Naive thymus-derived CD8-positive, alpha-beta T cell (primary cell): ENCODE data around the gene KCNC1. TPM values are rescaled to one million over a fixed set of nuclear protein-coding genes. Genes with fewer than 3 reads are reported as not detected.

Experiments
- ATAC-seq, 2 donors: fragments of 150-1000 bp; cut with Tn5 transposase in 1 of 2; sonication (Bioruptor Pico), chemical (Tn5 transposase) in 1 of 2; 1 replicate in 1 of 2; 2 replicates in 1 of 2; pipeline ENCODE4 v1.10.0; 2021; ENCODE audit warnings: mild to moderate bottlenecking in 2 of 2, moderate library complexity in 2 of 2
- POLR2A ChIA-PET: fragments of 350-600 bp; sonication (Branson Sonifier 250); formaldehyde crosslinking; loops from one replicate; lab custom pipeline; 2021; ENCODE audit warnings: antibody characterized with exemption; lab: Charles Lee
- DNase-seq, 10 donors: peaks; one replicate each; pipeline versions ENCODE4 v3.0.0 to v3.0.0-alpha.2; 2020 to 2022
- H3K27ac Mint-ChIP-seq, 10 donors: one replicate each; pipeline ENCODE4 v1.8.0; 2020 to 2022; ENCODE audit warnings: mild to moderate bottlenecking in 10 of 10, mixed read lengths in 10 of 10, moderate library complexity in 4 of 10, inconsistent platforms in 1 of 10
- H3K27me3 Mint-ChIP-seq, 5 donors: one replicate each; pipeline ENCODE4 v1.8.0; 2021 to 2022; ENCODE audit warnings: mixed read lengths in 5 of 5
- H3K36me3 Mint-ChIP-seq, 3 donors: one replicate each; pipeline ENCODE4 v1.8.0; 2020 to 2022; ENCODE audit warnings: mixed read lengths in 3 of 3, mild to moderate bottlenecking in 2 of 3, inconsistent platforms in 1 of 3
- H3K4me1 Mint-ChIP-seq, 4 donors: one replicate each; pipeline ENCODE4 v1.8.0; 2021 to 2022; ENCODE audit warnings: mixed read lengths in 4 of 4
- H3K4me3 Mint-ChIP-seq, 10 donors: one replicate each; pipeline ENCODE4 v1.8.0; 2020 to 2022; ENCODE audit warnings: mild to moderate bottlenecking in 10 of 10, mixed read lengths in 10 of 10, moderate library complexity in 6 of 10, inconsistent platforms in 1 of 10
- H3K9me3 Mint-ChIP-seq, 9 donors: one replicate each; pipeline ENCODE4 v1.8.0; 2020 to 2022; ENCODE audit warnings: mixed read lengths in 9 of 9, mild to moderate bottlenecking in 3 of 9, inconsistent platforms in 1 of 9, moderate library complexity in 1 of 9
- polyA plus RNA-seq, 3 donors: library from polyadenylated mRNA; unstranded; fragments of 300-500 nt; fragmentation: Illumina TruSeq; gene quantifications; one replicate each; pipeline ENCODE4 v1.2.3, GENCODE V29; 2021
- total RNA-seq, 8 experiments: library from RNA in 2 of 8; stranded (reverse) in 2 of 8; gene quantifications; one replicate each; pipeline ENCODE4 v1.2.3 and lab custom pipeline; 2021 to 2026

The KCNC1 gene
- total and polyA plus RNA-seq, 5 experiments from 2014 or later = 0.60 TPM; not detected in 4

- ATAC-seq (no peak), DNase-seq (peak in 1 of 10 donors; percentile 49)
- H3K4me1 Mint-ChIP-seq = no peaks in the 10 kb centered on the region
- H3K4me3 Mint-ChIP-seq = no peak overlapping the region
- POLR2A ChIA-PET = no interaction called here
- H3K9me3 Mint-ChIP-seq = peaks cover 0 to 2% (median 0%) of the 10 kb centered on the region in 9 donors
- H3K36me3 Mint-ChIP-seq = no peaks in the 10 kb centered on the region
- H3K27ac Mint-ChIP-seq = no peak overlapping the region
- H3K27me3 Mint-ChIP-seq = peaks cover 10 to 43% (median 38%) of the 10 kb centered on the region in 5 donors
Observed at GRCh38 chr11:17744151-17744940, 9.8 kb downstream of the KCNC1 start.

GRCh38 chr11:17745023-17745772 lies 10.6 kb downstream of the KCNC1 start:
- H3K4me3 Mint-ChIP-seq = no peak overlapping the region
- H3K27ac Mint-ChIP-seq = no peak overlapping the region
- DNase-seq = peak in 1 of 10 donors; percentile 52
- H3K9me3 Mint-ChIP-seq = peaks cover 0 to 2% (median 0%) of the 10 kb centered on the region in 9 donors
- no peak for ATAC-seq
- H3K36me3 Mint-ChIP-seq = no peaks in the 10 kb centered on the region
- H3K4me1 Mint-ChIP-seq = no peaks in the 10 kb centered on the region
- peaks cover 8 to 43% (median 38%) of the 10 kb centered on the region in 5 donors for H3K27me3 Mint-ChIP-seq
- POLR2A ChIA-PET = no interaction called here

- ATAC-seq = no peak
- DNase-seq = peak in 1 of 10 donors; percentile 30
- Mint-ChIP-seq H3K27ac (no peak overlapping the region), H3K4me3 (no peak overlapping the region), H3K27me3 (peaks cover 7 to 47% (median 37%) of the 10 kb centered on the region in 5 donors), H3K36me3 (no peaks in the 10 kb centered on the region), H3K4me1 (no peaks in the 10 kb centered on the region), H3K9me3 (peaks cover 0 to 2% (median 0%) of the 10 kb centered on the region in 9 donors)
- POLR2A ChIA-PET = no interaction called here
Observed at GRCh38 chr11:17746096-17746495, 11.5 kb downstream of the KCNC1 start.

- Mint-ChIP-seq H3K27ac (peak overlapping the region in 1 of 10 donors; percentile 15), H3K4me1 (no peaks in the 10 kb centered on the region), H3K36me3 (no peaks in the 10 kb centered on the region), H3K4me3 (no peak overlapping the region), H3K27me3 (peaks cover 0 to 44% (median 27%) of the 10 kb centered on the region in 5 donors), H3K9me3 (no peaks in the 10 kb centered on the region)
- POLR2A ChIA-PET = no interaction called here
- ATAC-seq = no peak
- DNase-seq = peak in 1 of 10 donors; percentile 38
Observed at GRCh38 chr11:17747131-17747955, 12.8 kb downstream of the KCNC1 start.

GRCh38 chr11:17748044-17748443 lies 13.5 kb downstream of the KCNC1 start:
- DNase-seq = peak in 1 of 10 donors; percentile 34
- no peak overlapping the region for H3K4me3 Mint-ChIP-seq
- H3K4me1 Mint-ChIP-seq = no peaks in the 10 kb centered on the region

GRCh38 chr11:17748761-17749721 lies 14.5 kb downstream of the KCNC1 start:
- Mint-ChIP-seq H3K36me3 (no peaks in the 10 kb centered on the region), H3K27me3 (peaks cover 0 to 47% (median 27%) of the 10 kb centered on the region in 5 donors), H3K27ac (no peak overlapping the region), H3K9me3 (no peaks in the 10 kb centered on the region), H3K4me1 (no peaks in the 10 kb centered on the region), H3K4me3 (no peak overlapping the region)
- DNase-seq = peak in 1 of 10 donors; percentile 57
- no peak for ATAC-seq
- POLR2A ChIA-PET = no interaction called here

More at GRCh38 chr11:17748044-17748443, 13.5 kb downstream of the KCNC1 start:
- Mint-ChIP-seq H3K9me3 (no peaks in the 10 kb centered on the region), H3K27ac (peak overlapping the region in 1 of 10 donors; percentile 15), H3K27me3 (peaks cover 0 to 44% (median 27%) of the 10 kb centered on the region in 5 donors), H3K36me3 (no peaks in the 10 kb centered on the region)
- POLR2A ChIA-PET = no interaction called here
- ATAC-seq = no peak

- H3K27ac Mint-ChIP-seq = no peak overlapping the region
- DNase-seq (peak in 1 of 10 donors; percentile 55), ATAC-seq (no peak)
- H3K4me1 Mint-ChIP-seq = peaks cover 0 to 2% (median 0%) of the 10 kb centered on the region in 4 donors
- no peaks in the 10 kb centered on the region for H3K9me3 Mint-ChIP-seq
- no peak overlapping the region for H3K4me3 Mint-ChIP-seq
- no peaks in the 10 kb centered on the region for H3K36me3 Mint-ChIP-seq
- POLR2A ChIA-PET = no interaction called here
- peaks cover 4 to 51% (median 25%) of the 10 kb centered on the region in 5 donors for H3K27me3 Mint-ChIP-seq
Observed at GRCh38 chr11:17750013-17750800, 15.6 kb downstream of the KCNC1 start.

- no peak overlapping the region for H3K4me3 Mint-ChIP-seq
- ATAC-seq (no peak), DNase-seq (peak in 1 of 10 donors; percentile 30)
- no peak overlapping the region for H3K27ac Mint-ChIP-seq
- H3K27me3 Mint-ChIP-seq = peaks cover 6 to 51% (median 22%) of the 10 kb centered on the region in 5 donors
- peaks cover 0 to 2% (median 0%) of the 10 kb centered on the region in 4 donors for H3K4me1 Mint-ChIP-seq
- POLR2A ChIA-PET = no interaction called here
- H3K36me3 Mint-ChIP-seq = no peaks in the 10 kb centered on the region
- no peaks in the 10 kb centered on the region for H3K9me3 Mint-ChIP-seq
Observed at GRCh38 chr11:17750801-17751165, 16.2 kb downstream of the KCNC1 start.

- Mint-ChIP-seq H3K9me3 (no peaks in the 10 kb centered on the region), H3K27me3 (peaks cover 7 to 43% (median 18%) of the 10 kb centered on the region in 5 donors), H3K4me3 (no peak overlapping the region), H3K4me1 (peaks cover 0 to 2% (median 0%) of the 10 kb centered on the region in 4 donors), H3K27ac (no peak overlapping the region), H3K36me3 (no peaks in the 10 kb centered on the region)
- peak in 1 of 10 donors; percentile 16 for DNase-seq
- ATAC-seq = no peak
- POLR2A ChIA-PET = no interaction called here
Observed at GRCh38 chr11:17751558-17751957, 17.0 kb downstream of the KCNC1 start.

- Mint-ChIP-seq H3K27me3 (peaks cover 7 to 40% (median 13%) of the 10 kb centered on the region in 5 donors), H3K4me3 (no peak overlapping the region), H3K4me1 (peaks cover 0 to 2% (median 0%) of the 10 kb centered on the region in 4 donors), H3K27ac (no peak overlapping the region), H3K36me3 (no peaks in the 10 kb centered on the region), H3K9me3 (no peaks in the 10 kb centered on the region)
- POLR2A ChIA-PET = no interaction called here
- DNase-seq (peak in 1 of 10 donors; percentile 28), ATAC-seq (no peak)
Observed at GRCh38 chr11:17752144-17752543, 17.6 kb downstream of the KCNC1 start.

GRCh38 chr11:17753153-17753552 lies 18.6 kb downstream of the KCNC1 start:
- POLR2A ChIA-PET = no interaction called here
- Mint-ChIP-seq H3K36me3 (no peaks in the 10 kb centered on the region), H3K9me3 (peaks cover 0 to 1% (median 0%) of the 10 kb centered on the region in 9 donors), H3K4me3 (no peak overlapping the region), H3K27ac (no peak overlapping the region), H3K4me1 (peaks cover 0 to 2% (median 0%) of the 10 kb centered on the region in 4 donors), H3K27me3 (peaks cover 7 to 35% (median 7%) of the 10 kb centered on the region in 5 donors)
- DNase-seq (peak in 1 of 10 donors; percentile 44), ATAC-seq (no peak)
